ENCODE measurements around the gene PANX1.

PANX1 gene

DNA sequence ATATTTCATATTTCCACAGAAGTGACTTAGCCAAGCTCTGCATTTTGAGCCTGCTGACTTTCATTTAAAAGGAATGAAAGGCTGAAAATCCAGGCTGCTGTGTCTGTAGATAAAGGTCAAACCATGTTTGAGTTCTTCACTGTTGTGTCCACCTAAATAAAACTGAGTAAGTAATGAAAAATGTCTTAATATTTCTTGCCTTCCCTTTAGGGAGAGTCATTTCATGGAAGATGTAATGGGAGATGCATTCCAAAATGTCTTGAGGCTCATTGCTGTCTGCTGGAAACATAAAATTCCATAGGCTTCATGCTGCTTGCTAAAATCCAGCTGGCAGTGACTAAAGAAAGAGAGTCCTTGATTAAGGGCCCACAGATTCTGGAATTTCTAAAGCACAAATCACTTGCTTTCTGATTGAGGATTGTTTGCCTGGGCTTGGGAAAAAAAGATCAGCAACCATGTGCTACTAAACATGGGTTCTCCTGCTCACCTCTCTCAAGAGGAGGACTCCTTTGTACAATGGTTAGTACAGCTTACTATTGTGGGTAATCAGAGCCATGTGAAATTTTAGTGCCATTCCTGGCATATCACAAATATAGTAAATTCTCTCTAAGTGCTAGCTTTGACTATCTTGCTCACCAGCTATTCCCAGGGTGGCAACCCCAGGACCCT, 56.9 kb downstream of the PANX1 start:
- no peak for DNase-seq (ENCODE audit: low spot score)

DNA sequence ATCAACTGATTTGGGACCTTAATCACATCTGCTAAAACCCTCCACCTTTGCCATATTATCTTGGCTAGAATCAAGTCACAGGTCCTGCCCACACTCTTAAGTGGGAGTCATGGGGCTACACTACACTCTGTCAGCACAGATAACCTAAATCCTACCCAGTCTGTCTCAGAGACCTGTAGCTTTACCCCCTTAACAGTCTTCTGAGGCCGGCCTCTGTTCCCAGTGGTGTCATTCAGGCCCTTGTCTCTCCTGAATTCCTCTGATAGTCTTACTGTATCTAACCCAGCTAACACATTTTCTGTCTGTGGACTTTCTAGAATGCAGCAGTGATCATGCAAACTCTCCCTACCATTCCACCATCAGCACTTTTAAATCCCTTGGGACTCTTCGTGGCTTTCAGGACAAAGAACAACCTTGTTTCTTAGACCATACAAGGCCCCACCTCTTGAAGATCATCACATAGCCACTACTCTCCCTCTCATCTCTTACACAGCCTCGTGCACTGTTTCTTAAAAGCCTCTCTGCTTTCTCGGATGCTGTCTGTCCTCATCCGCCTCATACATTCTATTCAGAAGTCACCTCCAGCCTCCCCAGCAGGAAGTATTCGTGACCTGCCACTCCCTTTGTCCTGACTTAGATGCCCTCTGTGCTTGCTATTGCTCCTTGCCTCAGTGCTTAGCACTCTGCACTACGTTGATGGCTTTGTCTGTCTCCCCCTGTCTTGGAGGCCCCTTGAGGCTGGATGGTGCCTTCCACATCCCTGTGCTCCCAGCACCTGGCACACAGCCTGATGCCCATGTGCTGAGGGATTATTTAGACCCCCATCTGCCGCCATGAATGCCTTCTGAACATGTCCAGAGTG, 57.9 kb downstream of the PANX1 start:
- DNase-seq (ENCODE audit: low spot score), result no peak

DNA sequence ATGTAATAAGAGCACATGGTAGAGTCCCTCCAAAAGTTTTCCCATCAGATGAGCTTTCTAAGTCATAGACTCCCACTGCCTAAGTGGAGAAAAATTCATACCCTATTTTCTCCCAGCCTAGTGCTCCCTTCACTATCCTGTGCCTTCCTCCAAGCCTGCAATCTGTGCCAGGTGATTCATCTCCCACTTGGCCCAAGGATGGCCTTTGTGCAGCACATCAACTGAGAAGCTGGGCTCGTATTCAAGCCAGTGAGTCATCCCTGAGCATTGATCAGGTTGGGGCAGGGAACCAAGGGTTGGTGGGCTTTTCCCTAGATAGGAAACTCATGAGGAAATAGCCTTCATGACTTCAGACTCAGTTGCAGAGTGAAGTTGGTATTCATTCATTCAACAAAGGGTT, 64.6 kb downstream of the PANX1 start:
- DNase-seq (ENCODE audit: low spot score), result no peak

DNA sequence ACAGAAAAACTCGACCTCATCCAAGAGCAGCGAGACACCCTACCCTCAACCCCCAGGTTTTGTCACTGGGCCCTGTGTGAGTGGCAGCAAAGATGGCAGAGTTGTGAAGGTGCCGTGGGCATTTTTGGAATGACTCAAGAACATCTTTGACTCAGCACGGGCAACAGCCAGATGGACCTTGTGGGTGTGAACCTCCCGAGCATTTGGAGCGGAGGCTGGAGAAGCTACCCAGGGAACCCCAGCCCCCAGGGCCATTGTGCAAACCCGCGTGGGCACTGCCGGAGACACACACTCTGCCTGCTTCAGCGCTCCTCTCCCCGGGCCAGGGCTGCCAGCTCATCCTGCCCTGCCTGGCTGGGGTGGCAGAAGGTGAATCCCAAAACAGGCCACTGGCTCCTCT, 66.1 kb downstream of the PANX1 start:
- no peak for DNase-seq (ENCODE audit: low spot score)

DNA sequence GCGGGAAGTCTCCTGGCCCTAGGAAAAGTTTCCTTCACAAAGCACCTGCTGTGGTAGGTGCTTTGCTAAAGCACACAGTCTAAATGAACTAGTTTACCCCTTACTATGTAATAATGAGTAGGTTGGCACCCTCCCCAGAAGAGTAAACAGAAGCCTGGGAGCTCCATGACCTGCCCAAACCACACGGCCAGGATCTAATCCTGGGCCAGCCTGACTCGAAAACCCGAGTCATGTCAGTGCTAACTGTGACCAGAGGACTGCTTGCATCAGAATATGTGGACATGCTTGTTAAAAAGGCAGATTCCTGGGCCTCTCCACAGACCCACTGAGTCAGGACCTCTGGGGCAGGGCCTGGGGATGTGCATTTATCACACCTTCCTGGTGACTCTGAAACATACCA, 67.7 kb downstream of the PANX1 start:
- DNase-seq (ENCODE audit: low spot score), result no peak

DNA sequence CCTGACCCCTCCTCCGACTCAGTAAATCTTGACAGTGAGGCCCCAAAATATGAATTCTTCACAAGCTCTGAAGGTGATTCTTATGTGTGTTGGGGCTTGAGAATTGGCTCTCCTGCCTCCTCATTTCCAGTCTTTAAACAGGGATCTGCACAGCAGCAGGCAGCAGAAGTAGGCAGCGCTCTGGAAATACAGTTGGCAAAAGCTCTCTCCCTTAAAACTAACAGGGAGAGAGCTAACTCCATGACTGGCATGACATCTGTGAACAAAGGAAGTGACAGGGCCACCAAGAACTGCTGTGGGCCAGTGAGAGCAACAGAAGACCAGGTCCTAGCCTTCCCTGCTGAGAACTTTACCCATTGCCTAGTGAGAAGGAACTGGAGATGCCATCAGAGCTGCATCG, 70.1 kb downstream of the PANX1 start:
- no peak for DNase-seq (ENCODE audit: low spot score)

DNA sequence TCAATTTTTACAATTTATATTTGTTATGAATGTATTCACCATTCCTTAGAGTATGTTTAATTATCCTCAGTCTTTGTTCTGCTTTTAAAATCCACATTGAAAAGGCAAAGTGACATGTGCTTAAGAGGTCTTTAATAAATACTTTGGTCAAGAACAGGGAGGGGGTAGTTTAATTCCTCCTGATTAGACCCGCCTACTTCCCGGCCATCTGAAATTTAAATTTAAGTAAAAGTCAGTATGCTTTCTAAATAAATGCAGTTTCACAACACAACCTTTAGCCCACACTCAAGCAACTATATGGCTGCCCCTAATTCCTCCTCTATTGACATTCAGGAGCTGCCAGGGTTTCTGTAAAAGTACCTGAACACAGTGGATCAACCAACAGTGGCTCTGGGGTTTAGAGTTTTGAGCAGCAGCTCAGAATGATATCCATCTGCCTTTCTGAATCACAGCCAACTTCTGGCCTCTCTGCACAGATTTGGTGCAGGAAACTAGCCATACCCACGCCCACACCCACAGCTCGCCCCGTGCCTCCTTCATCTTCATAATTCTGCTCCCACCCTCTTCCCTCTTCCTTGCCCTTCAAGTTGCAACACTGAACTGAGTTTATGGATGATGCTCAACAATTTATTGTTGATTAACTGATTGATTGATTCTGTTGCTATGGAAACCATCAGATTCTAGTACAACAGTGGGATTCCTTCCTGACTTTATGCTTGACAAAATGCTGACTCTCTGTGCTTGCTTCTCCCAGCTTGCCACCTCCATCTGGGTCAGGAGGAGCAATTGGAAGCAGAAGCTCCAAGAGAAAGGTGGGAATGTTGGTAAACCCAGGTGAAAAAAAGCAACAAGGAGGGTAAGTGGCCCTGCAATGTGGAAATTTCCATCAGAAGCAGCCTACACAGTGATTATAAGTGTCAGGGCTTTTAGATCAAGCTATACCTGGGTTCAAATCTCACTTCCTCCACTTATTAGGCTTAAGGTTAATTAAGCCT, 70.8 kb downstream of the PANX1 start:
- no peak for DNase-seq (ENCODE audit: low spot score)

DNA sequence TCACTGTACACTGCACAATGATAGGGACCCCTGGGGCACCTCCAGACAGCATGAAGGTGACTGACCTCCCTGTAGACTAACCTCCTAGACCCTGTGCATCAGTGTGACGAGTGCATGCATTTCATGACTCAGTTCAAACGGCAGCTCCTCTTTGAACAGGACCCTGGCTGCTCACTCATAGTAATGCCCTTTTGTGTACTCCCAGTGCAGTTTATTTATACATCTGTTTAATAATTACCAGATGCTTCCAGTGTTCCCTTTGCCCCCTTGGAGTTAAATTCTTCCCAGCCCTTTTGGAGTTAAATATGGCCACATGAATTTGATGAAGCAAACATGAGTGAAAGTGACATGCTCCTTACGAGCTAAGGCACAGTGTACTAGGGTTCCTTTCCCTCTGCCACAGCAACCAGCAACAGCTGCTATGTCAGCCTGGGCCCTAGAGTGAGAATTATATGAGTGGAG, 72.4 kb downstream of the PANX1 start:
- DNase-seq (ENCODE audit: low spot score), result no peak

DNA sequence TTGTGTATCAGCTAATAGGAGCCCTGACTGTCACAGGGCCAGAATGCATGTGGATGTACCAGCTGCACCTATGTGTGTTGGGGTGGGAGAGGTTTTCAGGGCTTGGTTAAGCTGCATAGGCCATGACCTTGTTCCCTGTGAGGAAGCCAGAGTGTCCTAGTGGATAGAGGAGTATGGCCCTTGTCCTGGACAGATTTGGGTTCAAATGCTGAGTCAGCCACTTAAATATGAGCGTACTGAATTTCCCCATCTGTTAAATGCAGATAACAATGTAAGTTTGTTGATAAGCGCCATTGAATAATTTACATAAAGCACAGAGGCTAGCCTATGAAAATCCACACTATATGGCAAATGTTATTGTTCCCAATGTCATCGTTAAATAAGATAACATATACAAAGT, 74.4 kb downstream of the PANX1 start:
- no peak for DNase-seq (ENCODE audit: low spot score)

DNA sequence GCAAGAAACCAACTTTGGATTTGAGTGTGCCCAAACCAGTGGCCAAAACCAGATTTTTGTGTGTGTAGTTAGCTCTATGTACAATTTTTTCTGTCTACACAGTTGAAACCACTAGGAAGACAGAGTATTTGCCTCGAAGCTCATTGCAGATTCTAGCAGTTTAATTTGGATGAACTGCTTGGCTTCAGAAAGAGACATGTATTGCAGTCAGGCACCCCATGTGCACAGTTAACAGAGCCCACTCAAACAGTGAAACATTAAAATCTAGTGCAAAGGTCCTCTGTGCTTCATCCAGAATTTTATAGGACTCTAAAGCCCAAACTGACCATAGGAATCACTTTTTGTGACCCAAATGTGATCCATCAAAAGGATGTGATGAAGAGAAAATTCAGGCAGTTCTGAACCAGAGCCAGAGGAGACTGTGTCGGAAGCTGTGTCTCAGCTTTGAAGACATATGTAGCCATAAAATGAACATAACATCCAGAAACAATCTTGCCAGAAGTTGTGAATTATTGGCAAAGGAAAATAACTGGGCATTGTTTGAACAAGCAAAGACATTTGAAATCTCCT, 82.7 kb downstream of the PANX1 start:
- no peak for DNase-seq (ENCODE audit: low spot score)

DNA sequence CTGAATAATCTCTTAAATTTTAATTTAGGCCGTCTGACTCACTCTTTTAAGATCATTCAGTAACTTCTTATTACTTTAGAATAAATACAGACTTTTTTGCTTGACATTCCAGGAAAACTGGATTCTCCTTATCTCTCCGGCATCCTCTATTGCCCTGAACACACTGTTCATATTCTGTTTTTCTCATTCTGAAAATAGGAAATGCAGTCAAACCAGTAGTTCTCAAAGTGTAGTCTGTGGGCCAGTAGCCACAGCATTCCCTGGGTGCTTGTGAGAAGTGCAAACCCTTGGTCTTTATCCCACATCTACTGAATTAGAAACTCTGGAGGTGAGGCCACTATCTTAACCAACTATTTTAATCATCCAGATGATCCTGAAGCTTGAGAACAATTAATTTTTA, 84.3 kb downstream of the PANX1 start:
- no peak for DNase-seq (ENCODE audit: low spot score)

DNA sequence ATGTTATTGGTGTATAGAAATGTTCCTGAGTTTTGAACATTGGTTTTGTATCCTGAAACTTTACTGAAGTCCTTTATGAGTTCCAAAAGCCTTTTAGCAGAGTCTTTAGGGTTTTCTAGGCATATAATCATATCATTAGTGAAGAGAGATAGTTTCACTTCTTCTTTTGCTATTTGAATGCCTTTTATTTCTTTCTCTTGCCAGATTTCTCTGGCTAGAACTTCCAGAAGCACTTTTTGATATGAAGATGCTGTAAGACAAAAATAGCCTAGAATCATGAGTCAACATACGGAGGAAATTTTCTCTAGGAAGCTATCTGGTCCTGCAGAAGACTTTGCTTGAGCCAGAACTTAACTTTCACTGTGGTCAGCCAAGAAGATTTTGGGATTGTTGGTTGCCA, 89.1 kb downstream of the PANX1 start:
- no peak for DNase-seq (ENCODE audit: low spot score)

DNA sequence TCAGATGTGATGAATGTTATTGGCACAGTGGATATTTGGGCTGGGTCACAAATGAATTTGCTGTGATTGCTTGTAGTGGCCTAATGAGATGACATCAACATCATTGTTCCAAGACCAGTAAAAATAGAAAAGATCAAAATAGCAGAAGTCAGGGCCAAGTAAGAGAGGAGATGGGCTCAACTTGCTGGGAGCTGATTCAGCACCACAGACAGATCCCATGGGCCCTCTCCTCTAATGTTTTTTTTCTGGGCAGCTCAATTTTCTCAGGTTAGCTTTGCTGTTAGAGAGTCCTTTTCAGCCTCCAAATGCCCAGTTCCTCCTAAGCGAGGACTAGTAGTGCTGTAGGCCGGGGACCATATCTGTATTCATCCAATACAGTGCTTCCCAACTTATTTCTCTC, 89.7 kb downstream of the PANX1 start:
- no peak for DNase-seq (ENCODE audit: low spot score)

DNA sequence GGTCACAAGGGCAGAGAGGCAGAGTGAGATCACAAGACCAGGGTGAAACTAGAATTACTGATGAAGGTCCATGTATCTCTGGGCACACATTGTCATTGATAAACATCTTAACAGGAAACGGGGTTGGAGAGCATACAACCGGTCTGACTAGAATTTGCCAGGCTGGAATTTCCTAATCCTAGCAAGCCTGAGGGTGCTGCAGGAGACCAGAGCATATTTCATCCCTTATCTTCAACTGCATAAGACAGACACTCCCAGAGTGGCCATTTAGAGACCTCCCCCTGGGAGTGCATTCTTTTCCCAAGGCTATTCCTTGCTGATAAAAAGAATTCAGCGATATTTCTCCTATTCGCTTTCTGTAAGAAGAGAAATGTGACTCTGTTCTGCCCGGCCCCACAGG, 91.1 kb downstream of the PANX1 start:
- no peak for DNase-seq (ENCODE audit: low spot score)

DNA sequence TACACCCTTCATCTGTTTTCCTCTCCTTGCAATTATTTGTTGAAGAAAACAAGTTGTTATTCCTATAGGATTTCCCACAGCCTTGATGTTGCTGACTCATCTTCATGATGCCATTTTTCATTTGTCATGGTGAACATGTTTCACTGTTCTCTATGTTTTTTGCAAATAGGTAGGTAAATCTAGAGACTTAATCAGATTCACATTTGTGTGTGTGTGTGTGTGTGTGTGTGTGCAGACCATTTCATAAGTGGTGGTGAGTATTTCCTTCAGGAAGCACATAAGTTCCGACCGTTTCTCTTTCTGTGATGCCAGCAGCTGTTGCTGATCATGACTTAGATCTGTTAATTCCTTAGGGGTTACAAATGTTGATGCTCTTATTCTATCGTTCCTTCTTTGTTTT, 95.4 kb downstream of the PANX1 start:
- DNase-seq (ENCODE audit: low spot score), result no peak

Data from hematopoietic multipotent progenitor cell treated with erythropoietin and hydrocortisone succinate and interleukin-3 and kit ligand, for 15 days (in vitro differentiated cells).